CD14-positive monocyte (primary cell): ENCODE measurements around the gene MRPS11. TPM values are rescaled to one million over a fixed set of nuclear protein-coding genes. Genes with fewer than 3 reads are reported as not detected.

Experiments used
- DNase-seq, 3 donors: peaks; one replicate each; pipeline ENCODE4 v3.0.0-alpha.2; 2011 to 2022
- H2AFZ ChIP-seq: 2 replicates; pipeline ENCODE4 v1.6.0; 2012; ENCODE audit warnings: mild to moderate bottlenecking, low read depth, low read length, inconsistent platforms; ENCODE audit not compliant: insufficient read depth, poor library complexity, severe bottlenecking
- H3K27ac ChIP-seq, 2 donors: 1 replicate in 1 of 2; 2 replicates in 1 of 2; pipeline ENCODE4 v1.5.1; 2012 to 2013; ENCODE audit warnings: low read length in 2 of 2, control low read depth in 1 of 2, inconsistent platforms in 1 of 2, low read depth in 1 of 2, mild to moderate bottlenecking in 1 of 2
- H3K27me3 ChIP-seq, 2 donors: one replicate each; pipeline versions ENCODE4 v1.6.0 to v1.6.1; 2011 to 2013; ENCODE audit warnings: low read length in 2 of 2; ENCODE audit not compliant: control insufficient read depth in 2 of 2, insufficient read depth in 2 of 2
- H3K36me3 ChIP-seq, 2 donors: replicated peaks in 1 of 2; 1 replicate in 1 of 2; 2 replicates in 1 of 2; pipeline versions ENCODE4 v1.5.1 to v1.6.1; 2012 to 2013; ENCODE audit warnings: low read length in 2 of 2, control low read depth in 1 of 2, inconsistent platforms in 1 of 2, mild to moderate bottlenecking in 1 of 2; ENCODE audit not compliant: insufficient read depth in 2 of 2, control insufficient read depth in 1 of 2
- H3K4me1 ChIP-seq, 2 donors: 1 replicate in 1 of 2; 2 replicates in 1 of 2; pipeline versions ENCODE4 v1.5.1 to v1.6.1; 2012 to 2013; ENCODE audit warnings: low read length in 2 of 2, control low read depth in 1 of 2, inconsistent platforms in 1 of 2, mild to moderate bottlenecking in 1 of 2, moderate library complexity in 1 of 2; ENCODE audit not compliant: insufficient read depth in 2 of 2, control insufficient read depth in 1 of 2
- H3K4me2 ChIP-seq: replicated peaks from 2 replicates; pipeline ENCODE3; 2012; ENCODE audit warnings: low read length, moderate library complexity, mild to moderate bottlenecking; ENCODE audit not compliant: poor library complexity, severe bottlenecking; ENCODE audit errors: extremely low read depth
- H3K4me3 ChIP-seq, 3 experiments: fragments of 200-600 bp in 1 of 3; sonication (generic) in 1 of 3; replicated peaks in 1 of 3; 1 replicate in 2 of 3; 2 replicates in 1 of 3; pipeline ENCODE4 v1.5.1; 2011 to 2013; ENCODE audit warnings: low read length in 3 of 3, mild to moderate bottlenecking in 3 of 3, control low read depth in 2 of 3, low read depth in 2 of 3, inconsistent platforms in 1 of 3, moderate library complexity in 1 of 3
- H3K79me2 ChIP-seq: 2 replicates; pipeline ENCODE4 v1.6.0; 2012; ENCODE audit warnings: mild to moderate bottlenecking, control low read depth, inconsistent platforms, low read length, moderate library complexity; ENCODE audit not compliant: insufficient read depth
- H3K9ac ChIP-seq: 2 replicates; pipeline ENCODE4 v1.6.0; 2017; ENCODE audit warnings: low read length, mild to moderate bottlenecking; ENCODE audit not compliant: insufficient read depth, poor library complexity, severe bottlenecking
- H3K9me3 ChIP-seq, 2 donors: replicated peaks in 1 of 2; 1 replicate in 1 of 2; 2 replicates in 1 of 2; pipeline versions ENCODE4 v1.5.1 to v1.6.1; 2012 to 2013; ENCODE audit warnings: low read length in 2 of 2, control low read depth in 1 of 2; ENCODE audit not compliant: control insufficient read depth in 1 of 2, insufficient read depth in 1 of 2
- H4K20me1 ChIP-seq: 2 replicates; pipeline ENCODE4 v1.6.0; 2012; ENCODE audit warnings: mild to moderate bottlenecking, low read length, control low read depth, moderate library complexity; ENCODE audit not compliant: insufficient read depth
- H3K27ac Mint-ChIP-seq, 7 donors: one replicate each; pipeline ENCODE4 v1.8.0; 2020; ENCODE audit warnings: mild to moderate bottlenecking in 7 of 7, mixed read lengths in 7 of 7, moderate library complexity in 6 of 7, inconsistent platforms in 2 of 7
- H3K27me3 Mint-ChIP-seq, 3 donors: one replicate each; pipeline ENCODE4 v1.8.0; 2021 to 2022; ENCODE audit warnings: low read depth in 3 of 3, mild to moderate bottlenecking in 3 of 3, mixed read lengths in 3 of 3, moderate library complexity in 3 of 3, inconsistent platforms in 1 of 3
- H3K36me3 Mint-ChIP-seq, 2 donors: one replicate each; pipeline ENCODE4 v1.8.0; 2020; ENCODE audit warnings: mixed read lengths in 2 of 2, inconsistent platforms in 1 of 2, mild to moderate bottlenecking in 1 of 2
- H3K4me1 Mint-ChIP-seq: one replicate; pipeline ENCODE4 v1.8.0; 2020; ENCODE audit warnings: mild to moderate bottlenecking, mixed read lengths
- H3K4me3 Mint-ChIP-seq, 2 donors: one replicate each; pipeline ENCODE4 v1.8.0; 2020; ENCODE audit warnings: mild to moderate bottlenecking in 2 of 2, mixed read lengths in 2 of 2, moderate library complexity in 1 of 2
- H3K9me3 Mint-ChIP-seq, 7 donors: one replicate each; pipeline ENCODE4 v1.8.0; 2020 to 2022; ENCODE audit warnings: mixed read lengths in 7 of 7, mild to moderate bottlenecking in 6 of 7, moderate library complexity in 6 of 7, inconsistent platforms in 2 of 7
- WGBS: methylation state at CpG from one replicate; pipeline ENCODE4 v1.1.5; 2013; ENCODE audit warnings: missing lambda C conversion rate; ENCODE audit not compliant: insufficient coverage; 5-methylcytosine and 5-hydroxymethylcytosine counted together
- intact Hi-C, 2 donors: fragments of 100-400 bp; cut with micrococcal nuclease; formaldehyde crosslinking; loops; one replicate each; pipeline versions ENCODE4 v1.15.0 to v1.15.1; 2023
- polyA plus RNA-seq, 3 donors: library from polyadenylated mRNA; depleted of rRNA in 1 of 3; unstranded in 2 of 3; stranded (reverse) in 1 of 3; fragments of 300-500 nt in 2 of 3; fragments of >200 nt in 1 of 3; fragmentation: Illumina TruSeq in 2 of 3; gene quantifications; 1 replicate in 2 of 3; 2 replicates in 1 of 3; pipeline ENCODE4 v1.2.3, GENCODE V29; 2012 to 2021
- TF ChIP-seq, protein P1 (sequence below): fragments of 200-600 bp; IDR thresholded peaks from one replicate; pipeline ENCODE4 v1.8.0; 2022; ENCODE audit warnings: antibody characterized with exemption, mild to moderate bottlenecking

MRPS11 gene
- polyA plus RNA-seq, 3 donors, result 31.1 to 70.2 (median 65.2) TPM

DNA sequence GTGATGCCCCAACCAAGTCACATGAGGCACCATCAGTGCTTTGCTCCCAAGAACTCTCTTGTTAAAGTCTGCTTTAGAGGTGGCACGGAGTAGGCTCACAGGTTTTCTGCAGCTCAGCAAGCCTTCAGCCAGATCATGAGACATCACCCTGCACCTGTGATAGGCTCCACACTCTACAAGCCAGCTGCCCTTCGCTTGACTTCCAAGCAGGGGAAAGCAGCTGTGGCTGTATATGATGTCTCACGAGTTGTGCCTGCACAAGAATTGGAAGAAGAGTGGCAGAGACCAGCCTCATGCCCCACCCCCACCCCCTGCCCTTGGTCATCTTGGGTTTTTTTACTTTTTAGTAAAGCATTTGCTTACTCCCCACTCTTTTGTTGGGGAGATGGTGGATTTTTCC lies 22.5 kb downstream of the MRPS11 start:
- H3K36me3 Mint-ChIP-seq, result no peaks in the 10 kb centered on the region
- Histone ChIP-seq H2AFZ (no peak overlapping the region), H3K79me2 (no peaks in the 10 kb centered on the region), H3K27ac (no peak overlapping the region), H3K9me3 (no peaks in the 10 kb centered on the region), H3K4me1 (peaks cover 12 to 14% of the 10 kb centered on the region in 2 donors), H4K20me1 (no peaks in the 10 kb centered on the region), H3K9ac (no peak overlapping the region), H3K4me3 (no peak overlapping the region), H3K36me3 (no peaks in the 10 kb centered on the region), H3K4me2 (no peak overlapping the region), H3K27me3 (no peaks in the 10 kb centered on the region)
- H3K27me3 Mint-ChIP-seq, result peaks cover 0 to 1% (median 0%) of the 10 kb centered on the region in 3 donors
- WGBS, result 88% methylated on average over 1 of the region's 3 CpGs
- peaks cover 10% of the 10 kb centered on the region for H3K4me1 Mint-ChIP-seq
- intact Hi-C loops, result no loop called here
- no peak overlapping the region for H3K4me3 Mint-ChIP-seq
- TF ChIP-seq, protein P1, sequence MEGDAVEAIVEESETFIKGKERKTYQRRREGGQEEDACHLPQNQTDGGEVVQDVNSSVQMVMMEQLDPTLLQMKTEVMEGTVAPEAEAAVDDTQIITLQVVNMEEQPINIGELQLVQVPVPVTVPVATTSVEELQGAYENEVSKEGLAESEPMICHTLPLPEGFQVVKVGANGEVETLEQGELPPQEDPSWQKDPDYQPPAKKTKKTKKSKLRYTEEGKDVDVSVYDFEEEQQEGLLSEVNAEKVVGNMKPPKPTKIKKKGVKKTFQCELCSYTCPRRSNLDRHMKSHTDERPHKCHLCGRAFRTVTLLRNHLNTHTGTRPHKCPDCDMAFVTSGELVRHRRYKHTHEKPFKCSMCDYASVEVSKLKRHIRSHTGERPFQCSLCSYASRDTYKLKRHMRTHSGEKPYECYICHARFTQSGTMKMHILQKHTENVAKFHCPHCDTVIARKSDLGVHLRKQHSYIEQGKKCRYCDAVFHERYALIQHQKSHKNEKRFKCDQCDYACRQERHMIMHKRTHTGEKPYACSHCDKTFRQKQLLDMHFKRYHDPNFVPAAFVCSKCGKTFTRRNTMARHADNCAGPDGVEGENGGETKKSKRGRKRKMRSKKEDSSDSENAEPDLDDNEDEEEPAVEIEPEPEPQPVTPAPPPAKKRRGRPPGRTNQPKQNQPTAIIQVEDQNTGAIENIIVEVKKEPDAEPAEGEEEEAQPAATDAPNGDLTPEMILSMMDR, result no peak
- no peak overlapping the region for H3K27ac Mint-ChIP-seq
- no peak for DNase-seq
- H3K9me3 Mint-ChIP-seq, result no peaks in the 10 kb centered on the region

GRCh38 chr15:88491158-88491557 lies 23.6 kb downstream of the MRPS11 start:
- Histone ChIP-seq H3K4me3 (no peak overlapping the region), H3K27me3 (no peaks in the 10 kb centered on the region), H3K9me3 (no peaks in the 10 kb centered on the region), H4K20me1 (no peaks in the 10 kb centered on the region), H3K9ac (no peak overlapping the region), H3K36me3 (no peaks in the 10 kb centered on the region), H3K4me2 (no peak overlapping the region), H3K79me2 (no peaks in the 10 kb centered on the region), H3K4me1 (peaks cover 12 to 14% of the 10 kb centered on the region in 2 donors), H3K27ac (no peak overlapping the region), H2AFZ (no peak overlapping the region)
- no peak overlapping the region for H3K27ac Mint-ChIP-seq
- H3K4me3 Mint-ChIP-seq, result no peak overlapping the region
- intact Hi-C loops, result no loop called here
- H3K9me3 Mint-ChIP-seq, result no peaks in the 10 kb centered on the region
- H3K4me1 Mint-ChIP-seq, result peaks cover 10% of the 10 kb centered on the region
- DNase-seq, result no peak
- TF ChIP-seq, protein P1, result no peak
- 74% methylated on average over 10 of the region's 10 CpGs for WGBS
- H3K27me3 Mint-ChIP-seq, result peaks cover 0 to 1% (median 0%) of the 10 kb centered on the region in 3 donors
- peaks cover 0 to 2% of the 10 kb centered on the region in 2 donors for H3K36me3 Mint-ChIP-seq
